ENCODE results near the gene BACE2.

DNA sequence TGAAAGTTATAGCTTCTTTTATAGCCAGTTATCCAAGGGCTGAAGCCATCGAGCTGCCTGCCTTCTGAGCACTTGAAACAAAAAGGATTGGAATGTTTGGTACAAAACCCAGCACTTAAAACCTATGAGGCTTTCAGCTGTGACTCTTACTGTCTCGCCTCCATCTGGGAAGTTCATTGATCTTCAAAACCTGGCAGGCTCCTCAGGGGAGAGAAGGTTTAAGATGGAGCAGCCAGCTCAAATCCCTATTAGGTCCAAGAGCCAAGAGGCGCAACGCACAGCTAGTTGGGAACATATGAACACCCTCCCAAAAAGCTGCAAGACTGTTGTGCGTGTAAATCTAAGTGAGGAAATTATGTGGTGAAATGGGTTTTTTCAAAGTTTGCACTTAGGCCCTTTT is 33.4 kb downstream of the BACE2 start:
- TF ChIP-seq, protein P1, sequence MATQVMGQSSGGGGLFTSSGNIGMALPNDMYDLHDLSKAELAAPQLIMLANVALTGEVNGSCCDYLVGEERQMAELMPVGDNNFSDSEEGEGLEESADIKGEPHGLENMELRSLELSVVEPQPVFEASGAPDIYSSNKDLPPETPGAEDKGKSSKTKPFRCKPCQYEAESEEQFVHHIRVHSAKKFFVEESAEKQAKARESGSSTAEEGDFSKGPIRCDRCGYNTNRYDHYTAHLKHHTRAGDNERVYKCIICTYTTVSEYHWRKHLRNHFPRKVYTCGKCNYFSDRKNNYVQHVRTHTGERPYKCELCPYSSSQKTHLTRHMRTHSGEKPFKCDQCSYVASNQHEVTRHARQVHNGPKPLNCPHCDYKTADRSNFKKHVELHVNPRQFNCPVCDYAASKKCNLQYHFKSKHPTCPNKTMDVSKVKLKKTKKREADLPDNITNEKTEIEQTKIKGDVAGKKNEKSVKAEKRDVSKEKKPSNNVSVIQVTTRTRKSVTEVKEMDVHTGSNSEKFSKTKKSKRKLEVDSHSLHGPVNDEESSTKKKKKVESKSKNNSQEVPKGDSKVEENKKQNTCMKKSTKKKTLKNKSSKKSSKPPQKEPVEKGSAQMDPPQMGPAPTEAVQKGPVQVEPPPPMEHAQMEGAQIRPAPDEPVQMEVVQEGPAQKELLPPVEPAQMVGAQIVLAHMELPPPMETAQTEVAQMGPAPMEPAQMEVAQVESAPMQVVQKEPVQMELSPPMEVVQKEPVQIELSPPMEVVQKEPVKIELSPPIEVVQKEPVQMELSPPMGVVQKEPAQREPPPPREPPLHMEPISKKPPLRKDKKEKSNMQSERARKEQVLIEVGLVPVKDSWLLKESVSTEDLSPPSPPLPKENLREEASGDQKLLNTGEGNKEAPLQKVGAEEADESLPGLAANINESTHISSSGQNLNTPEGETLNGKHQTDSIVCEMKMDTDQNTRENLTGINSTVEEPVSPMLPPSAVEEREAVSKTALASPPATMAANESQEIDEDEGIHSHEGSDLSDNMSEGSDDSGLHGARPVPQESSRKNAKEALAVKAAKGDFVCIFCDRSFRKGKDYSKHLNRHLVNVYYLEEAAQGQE (IDR thresholded peaks at IDR 0.05; ENCODE audit: insufficient replicate concordance, low read depth), result no peak
- TF ChIP-seq, protein P2, sequence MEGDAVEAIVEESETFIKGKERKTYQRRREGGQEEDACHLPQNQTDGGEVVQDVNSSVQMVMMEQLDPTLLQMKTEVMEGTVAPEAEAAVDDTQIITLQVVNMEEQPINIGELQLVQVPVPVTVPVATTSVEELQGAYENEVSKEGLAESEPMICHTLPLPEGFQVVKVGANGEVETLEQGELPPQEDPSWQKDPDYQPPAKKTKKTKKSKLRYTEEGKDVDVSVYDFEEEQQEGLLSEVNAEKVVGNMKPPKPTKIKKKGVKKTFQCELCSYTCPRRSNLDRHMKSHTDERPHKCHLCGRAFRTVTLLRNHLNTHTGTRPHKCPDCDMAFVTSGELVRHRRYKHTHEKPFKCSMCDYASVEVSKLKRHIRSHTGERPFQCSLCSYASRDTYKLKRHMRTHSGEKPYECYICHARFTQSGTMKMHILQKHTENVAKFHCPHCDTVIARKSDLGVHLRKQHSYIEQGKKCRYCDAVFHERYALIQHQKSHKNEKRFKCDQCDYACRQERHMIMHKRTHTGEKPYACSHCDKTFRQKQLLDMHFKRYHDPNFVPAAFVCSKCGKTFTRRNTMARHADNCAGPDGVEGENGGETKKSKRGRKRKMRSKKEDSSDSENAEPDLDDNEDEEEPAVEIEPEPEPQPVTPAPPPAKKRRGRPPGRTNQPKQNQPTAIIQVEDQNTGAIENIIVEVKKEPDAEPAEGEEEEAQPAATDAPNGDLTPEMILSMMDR (IDR thresholded peaks at IDR 0.05; ENCODE audit: insufficient read depth, low read length), result no peak
- no peak for TF ChIP-seq GABPA (IDR thresholded peaks at IDR 0.05; ENCODE audit: low read depth)
- TF ChIP-seq POLR2AphosphoS5 (IDR thresholded peaks at IDR 0.05; ENCODE audit: low read depth), result no peak
